Activated CD4-positive, alpha-beta T cell treated with anti-CD3 and anti-CD28 coated beads, Interleukin-2, amount 50 U/mL, for 16 hours (primary cell): ENCODE data around the gene GSAP.

Experiments used
- DNase-seq: peaks from one replicate; pipeline ENCODE4 v3.0.0-alpha.2; 2020

The GSAP gene

GRCh38 chr7:77406421-77406820 lies 9.7 kb downstream of the GSAP start:
- no peak for DNase-seq

GRCh38 chr7:77404641-77405040 lies 11.5 kb downstream of the GSAP start:
- DNase-seq, result no peak

DNA sequence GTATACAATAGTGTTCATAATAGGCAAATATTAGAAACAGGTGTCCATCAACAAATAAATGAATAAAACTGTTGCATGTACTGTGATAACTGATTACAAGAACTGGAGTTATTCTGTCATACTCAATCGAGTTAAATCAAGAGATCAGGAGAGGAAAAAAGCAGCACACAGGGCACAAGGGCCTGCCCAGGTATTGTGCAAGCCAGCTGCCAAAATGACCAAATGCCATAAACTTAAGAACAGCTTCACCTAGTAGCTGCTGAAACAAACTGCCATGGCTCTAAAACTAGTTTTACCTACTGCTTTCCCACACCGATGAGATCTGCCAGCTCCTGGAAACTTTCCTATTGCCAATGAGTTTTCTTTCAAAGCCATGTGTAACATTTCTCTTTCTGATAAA lies 12.2 kb downstream of the GSAP start:
- no peak for DNase-seq

DNA sequence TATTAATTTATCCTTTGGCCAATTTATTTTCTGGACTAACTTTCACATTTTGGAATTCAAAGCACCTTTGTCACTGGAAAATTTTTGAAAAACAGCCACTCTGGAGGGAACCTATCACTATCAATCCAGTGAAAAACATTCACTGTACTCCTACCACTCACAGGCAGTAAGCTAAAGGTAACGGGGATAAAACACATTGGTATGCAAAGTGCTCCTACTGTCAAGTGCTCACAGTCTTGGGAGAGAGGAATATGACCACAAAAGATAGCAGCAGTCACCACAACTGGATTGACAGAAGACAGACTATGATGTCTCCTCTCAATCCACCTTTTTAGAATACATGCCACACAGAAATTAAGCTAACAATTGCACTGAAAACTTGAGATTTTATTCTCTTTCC lies 13.3 kb downstream of the GSAP start:
- DNase-seq, result no peak

GRCh38 chr7:77401002-77401401 lies 15.1 kb downstream of the GSAP start:
- DNase-seq, result no peak

DNA sequence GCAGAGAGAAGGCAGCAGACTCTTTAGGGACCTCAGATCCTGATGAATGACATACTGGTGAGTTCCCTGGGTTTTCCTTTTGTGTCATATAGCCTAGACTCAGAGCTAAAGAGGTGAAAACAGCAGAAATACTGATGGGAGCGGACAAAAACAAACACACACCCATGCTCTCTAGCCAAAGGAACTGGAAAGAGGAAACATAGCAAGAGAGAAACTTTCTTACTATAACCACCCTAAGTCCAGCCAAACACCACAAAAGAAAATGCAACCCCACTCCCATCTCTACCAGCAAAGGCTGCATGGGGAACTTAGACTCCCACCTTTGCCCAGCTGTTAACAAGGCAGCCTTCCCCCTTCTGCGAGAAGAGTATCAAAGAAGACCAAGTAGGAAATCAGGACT lies 16.3 kb downstream of the GSAP start:
- no peak for DNase-seq

DNA sequence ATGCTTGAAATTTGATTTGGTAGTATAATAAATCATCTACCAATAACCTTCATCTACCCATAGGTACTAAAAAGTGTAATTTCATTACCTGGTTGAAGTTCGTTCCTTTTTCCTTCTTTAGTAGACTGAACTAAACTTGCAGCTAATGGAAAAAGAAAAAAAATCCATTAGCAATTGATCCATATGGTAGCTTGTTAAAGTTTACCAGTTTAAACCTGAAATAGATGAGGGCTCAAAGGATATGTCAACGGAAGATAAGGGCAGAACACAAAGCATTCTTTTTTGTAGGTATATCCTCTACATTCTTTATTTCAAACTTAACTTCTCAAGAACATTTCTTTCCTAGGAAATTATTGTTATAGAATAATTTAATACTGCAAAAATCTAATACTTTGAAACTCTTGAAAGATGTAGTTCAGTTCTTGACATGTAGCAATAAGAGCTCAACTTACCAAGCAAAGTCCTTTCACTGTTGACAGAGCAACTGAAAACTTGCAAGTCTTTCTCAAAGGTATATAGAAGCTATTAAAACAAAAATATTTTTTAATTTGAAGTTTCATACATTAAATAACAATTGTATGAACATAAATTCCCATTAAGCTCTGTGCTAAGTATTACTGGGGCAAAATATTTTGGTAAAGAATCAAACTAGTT lies 19.1 kb downstream of the GSAP start:
- no peak for DNase-seq

GRCh38 chr7:77395626-77396025 lies 20.5 kb downstream of the GSAP start:
- DNase-seq, result no peak

- no peak for DNase-seq
Measured at GRCh38 chr7:77393954-77394353, 22.2 kb downstream of the GSAP start.

DNA sequence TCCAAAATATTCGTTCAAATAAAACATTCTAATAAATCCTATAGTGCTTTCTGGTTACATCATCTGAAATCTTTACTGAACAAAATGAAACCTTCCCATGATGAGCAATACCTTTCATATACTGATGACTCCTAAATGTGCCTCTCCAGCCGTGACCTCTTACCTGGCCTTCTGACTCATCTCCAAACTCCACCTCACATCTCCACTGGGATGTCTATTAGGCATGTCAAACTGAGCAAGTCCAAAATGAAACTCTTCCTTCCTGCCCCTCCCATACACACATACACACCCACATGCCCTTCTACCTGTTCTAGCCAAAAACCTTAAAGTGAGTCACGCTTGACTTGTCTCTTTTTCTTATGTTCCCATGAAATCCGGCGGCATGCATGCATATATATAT lies 22.9 kb downstream of the GSAP start:
- peak; percentile 81 for DNase-seq

- DNase-seq, result no peak
Measured at GRCh38 chr7:77391230-77391629, 24.9 kb downstream of the GSAP start.

- no peak for DNase-seq
Measured at GRCh38 chr7:77388055-77388641, 28.0 kb downstream of the GSAP start.

- no peak for DNase-seq
Measured at GRCh38 chr7:77386165-77386822, 29.9 kb downstream of the GSAP start.

DNA sequence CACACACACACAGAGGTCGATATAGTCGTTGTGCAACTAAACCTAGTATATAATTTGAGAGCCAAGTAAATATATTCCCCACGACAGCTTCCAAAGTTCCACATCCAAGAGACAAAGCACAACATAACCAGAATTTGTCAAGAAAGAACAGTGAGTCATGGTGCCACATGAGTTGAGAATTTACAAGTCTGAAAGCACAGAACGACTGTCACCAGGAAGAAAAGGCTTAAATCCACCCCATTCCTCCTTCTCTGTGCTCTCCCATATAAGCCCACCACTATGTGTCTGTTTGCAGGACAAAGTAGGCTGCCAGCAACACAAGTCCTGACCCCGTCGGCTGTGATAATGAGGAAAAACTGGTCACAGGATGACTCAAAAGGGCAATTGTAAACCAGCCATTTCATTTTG lies 32.8 kb downstream of the GSAP start:
- DNase-seq, result no peak

- no peak for DNase-seq
Measured at GRCh38 chr7:77382532-77382931, 33.6 kb downstream of the GSAP start.

DNA sequence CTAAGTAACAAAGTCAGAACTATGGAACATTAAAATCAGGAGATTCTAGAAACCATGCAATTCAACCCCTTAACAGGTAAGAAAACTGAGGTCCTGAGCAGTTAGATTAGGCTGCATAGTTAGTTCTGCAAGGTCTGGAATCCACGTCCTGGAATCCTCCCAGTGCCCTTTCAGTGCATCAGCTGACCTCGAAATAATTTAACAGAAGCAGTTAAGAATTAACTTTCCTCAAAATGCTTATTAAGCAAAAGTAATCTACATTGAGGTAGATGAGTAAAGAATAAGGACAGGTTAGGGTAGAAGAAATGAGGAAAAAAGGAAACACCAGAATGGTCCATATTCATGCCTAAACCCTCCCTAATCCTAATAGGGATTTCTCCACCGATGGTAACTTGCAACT lies 37.6 kb downstream of the GSAP start:
- no peak for DNase-seq

GRCh38 chr7:77370606-77371005 lies 45.5 kb downstream of the GSAP start:
- no peak for DNase-seq

DNA sequence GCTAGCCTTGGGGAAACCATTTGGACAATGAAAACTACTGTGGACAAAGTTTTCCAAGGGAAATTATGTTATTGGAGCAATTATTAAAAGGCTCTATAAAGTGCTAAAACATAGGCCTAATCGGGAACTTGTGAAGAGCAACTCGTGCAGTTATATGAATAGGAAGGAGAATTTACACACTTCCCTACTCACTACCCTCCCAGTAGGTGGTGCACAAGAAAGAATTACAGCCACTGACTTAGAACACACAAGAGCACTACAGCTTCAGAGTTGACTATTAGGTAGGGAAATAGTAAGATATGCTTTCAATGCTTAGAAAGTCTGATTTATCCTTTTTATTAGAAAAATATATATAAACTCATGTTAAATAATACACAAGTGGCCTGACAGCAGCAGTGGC lies 47.2 kb downstream of the GSAP start:
- no peak for DNase-seq

GRCh38 chr7:77367976-77368375 lies 48.2 kb downstream of the GSAP start:
- DNase-seq, result no peak

GRCh38 chr7:77362905-77363304 lies 53.2 kb downstream of the GSAP start:
- DNase-seq, result no peak

DNA sequence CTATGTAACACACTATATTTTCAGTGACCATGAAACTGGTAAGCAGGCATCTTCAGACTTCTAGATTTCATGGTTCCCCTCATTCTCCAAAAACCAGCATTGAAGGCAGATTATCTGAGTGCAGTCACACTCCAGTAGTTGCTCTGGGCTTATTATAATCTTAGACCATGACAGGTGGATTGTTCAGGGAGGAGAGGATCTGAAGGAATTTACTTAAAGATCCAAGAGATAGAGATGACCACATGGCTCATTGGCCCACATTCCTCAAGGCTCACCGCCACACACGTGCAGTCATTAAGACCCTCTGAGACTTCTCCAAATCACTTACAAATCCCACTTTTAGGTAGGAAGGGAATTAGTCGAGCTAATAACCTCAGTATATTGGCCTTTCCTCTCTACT lies 55.2 kb downstream of the GSAP start:
- no peak for DNase-seq

DNA sequence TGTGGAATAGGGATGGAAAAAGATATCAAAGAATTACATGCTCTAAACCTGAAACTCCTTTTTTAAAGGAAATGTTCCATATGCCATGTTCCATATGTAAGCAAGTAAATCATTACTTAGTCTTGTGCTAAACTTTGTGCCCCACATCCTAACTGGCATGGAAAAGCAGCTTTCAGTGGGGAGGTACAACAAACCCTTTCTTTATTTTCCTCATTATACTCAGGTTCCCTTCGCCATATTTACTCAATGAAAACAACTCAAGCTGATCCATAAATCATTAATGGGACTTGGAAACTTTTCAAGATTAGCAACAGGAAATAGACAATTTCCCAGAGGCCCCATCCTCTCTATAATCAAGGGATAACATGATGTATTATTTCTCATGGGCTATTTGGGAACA lies 56.0 kb downstream of the GSAP start:
- no peak for DNase-seq

DNA sequence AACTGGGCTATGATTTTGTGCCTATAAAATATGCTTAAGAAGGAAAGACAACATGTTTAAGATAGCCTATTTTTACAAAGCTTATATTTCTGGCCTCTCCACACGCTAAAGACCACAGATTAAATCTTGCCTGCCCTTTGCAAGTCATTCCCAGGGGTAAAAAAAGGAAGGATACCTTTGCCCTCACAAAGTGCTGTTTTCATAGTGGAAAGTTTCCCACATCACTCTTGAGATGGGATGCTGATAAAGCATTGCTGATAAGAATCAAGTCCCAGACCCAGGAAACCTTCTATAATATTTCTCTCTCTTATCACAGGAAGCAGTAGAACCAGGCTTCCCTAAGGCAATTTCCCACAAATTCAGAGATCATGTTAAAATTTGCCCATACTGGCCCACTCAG lies 56.5 kb downstream of the GSAP start:
- no peak for DNase-seq

DNA sequence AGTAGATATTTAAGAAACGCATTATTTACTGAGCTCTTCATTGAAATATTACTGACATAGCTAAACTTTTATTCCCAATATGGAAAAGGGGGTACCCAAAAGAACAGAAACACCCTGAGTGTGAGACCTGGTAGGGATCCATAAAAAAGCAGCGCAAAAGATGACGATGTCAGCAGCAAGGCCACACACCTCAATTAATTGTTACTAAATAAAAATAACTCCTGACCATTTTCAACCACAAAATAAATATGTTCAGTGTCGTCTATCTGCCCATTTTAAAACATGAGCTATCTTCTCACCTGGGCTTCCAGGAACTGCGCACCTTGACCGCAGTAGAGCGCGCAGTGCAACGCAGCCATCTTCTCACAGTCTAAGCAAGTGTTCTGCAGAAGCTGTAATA lies 61.2 kb downstream of the GSAP start:
- no peak for DNase-seq

GRCh38 chr7:77354484-77354883 lies 61.7 kb downstream of the GSAP start:
- DNase-seq, result no peak
